HepG2 (cell line): ENCODE measurements around the gene JCAD. TPM values are rescaled to one million over a fixed set of nuclear protein-coding genes. Genes with fewer than 3 reads are reported as not detected.
A peak's percentile ranks its signal among the peaks of the same experiment; 100 is the strongest.

ENCODE experiments used
- ELF4 ChIP-seq: sonication (generic); formaldehyde crosslinking; IDR thresholded peaks from 2 replicates; pipeline ENCODE4 v1.5.0; 2020; ENCODE audit warnings: missing genetic modification reagents, mild to moderate bottlenecking, moderate library complexity, borderline replicate concordance
- EP300 ChIP-seq, 3 experiments: sonication (generic) in 1 of 3; formaldehyde crosslinking in 1 of 3; IDR thresholded peaks; 2 replicates each; pipeline versions ENCODE4 v1.5.1 to v1.6.1; 2011 to 2020; ENCODE audit warnings: low read depth in 2 of 3, low read length in 2 of 3, borderline replicate concordance in 1 of 3, improper control_type of control experiment in 1 of 3, mild to moderate bottlenecking in 1 of 3, missing genetic modification reagents in 1 of 3, moderate library complexity in 1 of 3
- ETV5 ChIP-seq: IDR thresholded peaks from 2 replicates; pipeline ENCODE4 v1.6.1; 2018; ENCODE audit warnings: missing biosample characterization, missing genetic modification reagents, inconsistent platforms, borderline replicate concordance
- FOSL2 ChIP-seq: sonication (generic); formaldehyde crosslinking; IDR thresholded peaks from 2 replicates; pipeline ENCODE4 v1.4.0; 2020; ENCODE audit warnings: missing genetic modification reagents
- FOXA1 ChIP-seq, 2 experiments: fragments of 450-650 bp in 1 of 2; sonication (generic) in 1 of 2; formaldehyde crosslinking in 1 of 2; IDR thresholded peaks; 2 replicates each; pipeline versions ENCODE4 v1.4.0 to v1.6.1; 2016 to 2020; ENCODE audit warnings: missing genetic modification reagents in 1 of 2
- FUBP1 ChIP-seq: sonication (generic); formaldehyde crosslinking; IDR thresholded peaks from 2 replicates; pipeline ENCODE4 v1.5.1; 2020; ENCODE audit warnings: missing genetic modification reagents, mild to moderate bottlenecking, borderline replicate concordance
- GATA4 ChIP-seq: sonication (generic); IDR thresholded peaks from 2 replicates; pipeline ENCODE4 v1.6.1; 2016; ENCODE audit warnings: antibody characterized with exemption, low read depth, borderline replicate concordance
- GATAD2A ChIP-seq: IDR thresholded peaks from 2 replicates; pipeline ENCODE4 v1.6.1; 2016
- NR3C1 ChIP-seq: sonication (generic); formaldehyde crosslinking; IDR thresholded peaks from 2 replicates; pipeline ENCODE4 v1.4.0; 2020; ENCODE audit warnings: missing genetic modification reagents
- PHB2 ChIP-seq: fragments of 450-650 bp; IDR thresholded peaks from 2 replicates; pipeline ENCODE4 v1.6.1; 2018; ENCODE audit not compliant: partially characterized antibody
- SKI ChIP-seq: fragments of 450-650 bp; IDR thresholded peaks from one replicate; pipeline ENCODE4 v1.6.1; 2018; ENCODE audit warnings: mild to moderate bottlenecking; ENCODE audit not compliant: partially characterized antibody
- TCF7 ChIP-seq: sonication (generic); IDR thresholded peaks from 2 replicates; pipeline ENCODE4 v1.6.1; 2016; ENCODE audit warnings: antibody characterized with exemption, low read depth
- ZFY ChIP-seq: sonication (generic); formaldehyde crosslinking; IDR thresholded peaks from 2 replicates; pipeline ENCODE4 v1.4.0; 2020; ENCODE audit warnings: missing genetic modification reagents
- ZMYM4 ChIP-seq: sonication (generic); formaldehyde crosslinking; IDR thresholded peaks from 2 replicates; pipeline ENCODE4 v1.8.1; 2023; ENCODE audit warnings: mild to moderate bottlenecking, missing genetic modification reagents
- ZNF160 ChIP-seq: sonication (generic); formaldehyde crosslinking; IDR thresholded peaks from 2 replicates; pipeline ENCODE4 v1.8.0; 2022; ENCODE audit warnings: mild to moderate bottlenecking, inconsistent platforms, missing genetic modification reagents
- ZNF275 ChIP-seq: sonication (generic); formaldehyde crosslinking; IDR thresholded peaks from 2 replicates; pipeline ENCODE4 v1.8.0; 2022; ENCODE audit warnings: missing genetic modification reagents, mild to moderate bottlenecking, inconsistent platforms, borderline replicate concordance
- ZNF276 ChIP-seq: sonication (generic); formaldehyde crosslinking; IDR thresholded peaks from 2 replicates; pipeline ENCODE4 v1.4.0; 2020; ENCODE audit warnings: mild to moderate bottlenecking, low read depth, missing genetic modification reagents
- ZNF343 ChIP-seq: sonication (generic); formaldehyde crosslinking; IDR thresholded peaks from 2 replicates; pipeline ENCODE4 v1.4.0; 2020; ENCODE audit warnings: mild to moderate bottlenecking, missing genetic modification reagents
- ZNF577 ChIP-seq: sonication (generic); formaldehyde crosslinking; IDR thresholded peaks from 2 replicates; pipeline ENCODE4 v1.4.0; 2020; ENCODE audit warnings: mild to moderate bottlenecking, low read depth, missing genetic modification reagents, borderline replicate concordance
- ZNF710 ChIP-seq: sonication (generic); formaldehyde crosslinking; IDR thresholded peaks from 2 replicates; pipeline ENCODE4 v1.5.0; 2020; ENCODE audit warnings: mild to moderate bottlenecking, missing genetic modification reagents, borderline replicate concordance
- polyA plus RNA-seq, 8 experiments: library from polyadenylated mRNA; depleted of rRNA in 3 of 8; stranded (reverse) in 7 of 8; unstranded in 1 of 8; fragments of >200 nt; fragmentation: Illumina TruSeq in 4 of 8; extraction: Trizol in 4 of 8; gene quantifications; 2 replicates each; pipeline versions ENCODE4 v1.2.1 to v1.2.3, GENCODE V29; 2011 to 2016; ENCODE audit warnings: low read depth in 4 of 8, missing spikeins in 1 of 8, mixed read lengths in 1 of 8; ENCODE audit not compliant: insufficient read depth in 1 of 8
- total RNA-seq, 5 experiments: library from RNA; depleted of rRNA; stranded (reverse); fragments of >200 nt; fragmentation: Illumina TruSeq; extraction: Trizol; gene quantifications; 2 replicates each; pipeline ENCODE4 v1.2.3, GENCODE V29; 2016; ENCODE audit warnings: low read depth in 1 of 5

Gene JCAD
- total and polyA plus RNA-seq, 2 of the 13 experiments (the other 11 are each of a cell fraction or from before 2014, with no cell fraction given) = 0.04 to 0.08 TPM

- TF ChIP-seq FOXA1 (IDR thresholded peaks at IDR 0.05) (no peak), FOXA1 (CRISPR knock-in tag; IDR thresholded peaks at IDR 0.05) (0 out of 2 replicates have a peak, but pooled peaks have one; percentile 33), PHB2 (no peak), GATA4 (0 out of 2 replicates have a peak, but pooled peaks have one; percentile 48), TCF7 (no peak), ZNF276 (CRISPR knock-in tag) (no peak), ZMYM4 (CRISPR knock-in tag) (no peak), ZFY (CRISPR knock-in tag) (no peak), ZNF275 (CRISPR knock-in tag) (no peak), EP300 (IDR thresholded peaks at IDR 0.05; ENCODE audit: low read depth in 2 of 2, low read length in 2 of 2) (peak in 1 of 2 experiments; percentile 36; a peak in 1 of 4 replicates), EP300 (CRISPR knock-in tag; IDR thresholded peaks at IDR 0.05; ENCODE audit: borderline replicate concordance) (no peak), ZNF710 (CRISPR knock-in tag) (no peak), GATAD2A (CRISPR knock-in tag) (0 out of 2 replicates have a peak, but pooled peaks have one; percentile 24), ZNF577 (CRISPR knock-in tag) (no peak), FOSL2 (CRISPR knock-in tag) (0 out of 2 replicates have a peak, but pooled peaks have one; percentile 7), ZNF160 (CRISPR knock-in tag) (no peak), FUBP1 (CRISPR knock-in tag) (no peak), SKI (no peak), ZNF343 (CRISPR knock-in tag) (no peak), ELF4 (no peak), NR3C1 (CRISPR knock-in tag) (no peak), ETV5 (CRISPR knock-in tag) (peak; percentile 8; the same call in 1 of the 2 replicates)
Observed at GRCh38 chr10:30070001-30070685, 10.8 kb upstream of the JCAD start (continued).
